A549 (cell line): ENCODE results near the gene TMEM100. TPM values are rescaled to one million over a fixed set of nuclear protein-coding genes. Genes with fewer than 3 reads are reported as not detected.

Source experiments
- ATAC-seq, 2 experiments: fragments of 200-7000 bp in 1 of 2; fragments of >200 bp in 1 of 2; cut with Nextera tagmentation in 1 of 2; cut with Tn5 transposase in 1 of 2; 3 replicates each; pipeline versions ENCODE4 v1.8.0 to v1.9.1; 2018 to 2020; ENCODE audit warnings: mild to moderate bottlenecking in 1 of 2, moderate library complexity in 1 of 2
- CTCF ChIA-PET: fragments of 300-600 bp; sonication (Branson Sonifier 250); formaldehyde crosslinking; extraction: SDS; loops from one replicate; lab custom pipeline; 2021; ENCODE audit warnings: antibody characterized with exemption, inconsistent platforms; lab: Yijun Ruan, JAX
- POLR2A ChIA-PET: fragments of 350-600 bp; formaldehyde crosslinking; extraction: SDS; loops from one replicate; lab custom pipeline; 2021; ENCODE audit warnings: antibody characterized with exemption, inconsistent platforms; lab: Yijun Ruan, JAX
- DNase-seq, 2 experiments: peaks; one replicate each; pipeline versions ENCODE4 v3.0.0 to v3.0.0-alpha.2; 2011 to 2016; ENCODE audit warnings: low read depth in 1 of 2, low spot score in 1 of 2
- FAIRE-seq: peaks from 2 replicates; lab custom pipeline; 2011; peaks lifted over from hg19 to GRCh38; lab: Jason Lieb, UNC
- H3K27ac ChIP-seq, 2 experiments: fragments of >200 bp; sonication (Bioruptor Twin); formaldehyde crosslinking; 3 replicates each; pipeline ENCODE4 v1.5.1; 2016 to 2017
- H3K4me1 ChIP-seq: fragments of >200 bp; sonication (Bioruptor Twin); formaldehyde crosslinking; 3 replicates; pipeline ENCODE4 v1.6.1; 2016
- H3K4me2 ChIP-seq: fragments of >200 bp; sonication (Bioruptor Twin); formaldehyde crosslinking; 3 replicates; pipeline ENCODE4 v1.6.1; 2016
- H3K4me3 ChIP-seq: fragments of >200 bp; sonication (Bioruptor Twin); formaldehyde crosslinking; 3 replicates; pipeline ENCODE4 v1.5.1; 2016
- H3K9me3 ChIP-seq: fragments of >200 bp; sonication (Bioruptor Twin); formaldehyde crosslinking; 3 replicates; pipeline ENCODE4 v1.6.1; 2016
- ATOH8 ChIP-seq: fragments of 250-450 bp; sonication (Bioruptor Pico); IDR thresholded peaks from 2 replicates; pipeline ENCODE4 v1.5.0; 2020; ENCODE audit warnings: low read depth, mild to moderate bottlenecking, moderate library complexity
- BHLHE40 ChIP-seq: IDR thresholded peaks from 2 replicates; pipeline ENCODE4 v1.6.1; 2012; ENCODE audit warnings: low read depth, low read length, inconsistent platforms
- CBX8 ChIP-seq: fragments of 200-600 bp; sonication (generic); IDR thresholded peaks from 2 replicates; pipeline ENCODE4 v1.6.1; 2016
- ELK1 ChIP-seq: fragments of 150-350 bp; IDR thresholded peaks from 2 replicates; pipeline ENCODE4 v1.6.1; 2014; ENCODE audit warnings: low read depth, mild to moderate bottlenecking, low read length
- ESRRA ChIP-seq: fragments of 150-350 bp; IDR thresholded peaks from 2 replicates; pipeline ENCODE4 v1.6.1; 2014; ENCODE audit warnings: mild to moderate bottlenecking, low read length, borderline replicate concordance
- FOSB ChIP-seq: fragments of 250-450 bp; sonication (Bioruptor Pico); IDR thresholded peaks from 2 replicates; pipeline ENCODE4 v1.5.0; 2020; ENCODE audit warnings: mild to moderate bottlenecking, moderate library complexity
- GATA3 ChIP-seq: IDR thresholded peaks from 2 replicates; pipeline ENCODE4 v1.6.1; 2012; ENCODE audit warnings: borderline replicate concordance
- HDAC2 ChIP-seq: fragments of 200-600 bp; sonication (generic); IDR thresholded peaks from 2 replicates; pipeline ENCODE4 v1.6.1; 2016
- HES2 ChIP-seq: fragments of >200 bp; sonication (Bioruptor Twin); formaldehyde crosslinking; IDR thresholded peaks from 2 replicates; pipeline ENCODE4 v1.6.1; 2016
- HEYL ChIP-seq: fragments of 250-450 bp; sonication (Bioruptor Pico); IDR thresholded peaks from 2 replicates; pipeline ENCODE4 v1.8.0; 2021; ENCODE audit warnings: mild to moderate bottlenecking, moderate library complexity
- HMGXB4 ChIP-seq: fragments of 250-450 bp; sonication (Bioruptor Pico); IDR thresholded peaks from 2 replicates; pipeline ENCODE4 v1.5.0; 2021; ENCODE audit warnings: mild to moderate bottlenecking, moderate library complexity, borderline replicate concordance
- HOXB13 ChIP-seq: fragments of 250-450 bp; sonication (Bioruptor Pico); IDR thresholded peaks from 2 replicates; pipeline ENCODE4 v1.5.0; 2020; ENCODE audit warnings: low read depth, mild to moderate bottlenecking, moderate library complexity
- HOXB5 ChIP-seq: fragments of 250-450 bp; sonication (Bioruptor Pico); IDR thresholded peaks from 2 replicates; pipeline ENCODE4 v1.5.0; 2020; ENCODE audit warnings: mild to moderate bottlenecking, moderate library complexity
- JUN ChIP-seq, 2 experiments: fragments of >200 bp; sonication (Bioruptor Twin); formaldehyde crosslinking; IDR thresholded peaks; 2 replicates in 1 of 2; 3 replicates in 1 of 2; pipeline ENCODE4 v1.6.1; 2016 to 2017
- JUNB ChIP-seq: fragments of >200 bp; sonication (Bioruptor Twin); formaldehyde crosslinking; IDR thresholded peaks from 2 replicates; pipeline ENCODE4 v1.6.1; 2016
- KDM5A ChIP-seq: fragments of 200-600 bp; sonication (generic); IDR thresholded peaks from 2 replicates; pipeline ENCODE4 v1.6.1; 2016; ENCODE audit warnings: antibody characterized with exemption, mild to moderate bottlenecking
- MAX ChIP-seq: IDR thresholded peaks from 2 replicates; pipeline ENCODE4 v1.6.1; 2012
- MYC ChIP-seq: IDR thresholded peaks from 2 replicates; pipeline ENCODE4 v1.6.1; 2012; ENCODE audit warnings: mild to moderate bottlenecking, inconsistent platforms, low read length, improper control_type of control experiment, borderline replicate concordance
- NFE2L2 ChIP-seq: fragments of 150-350 bp; conservative IDR thresholded peaks from 2 replicates; pipeline ENCODE4 v1.6.1; 2014; ENCODE audit warnings: low read length
- NPAS2 ChIP-seq: fragments of 250-450 bp; sonication (Bioruptor Pico); IDR thresholded peaks from 2 replicates; pipeline ENCODE4 v1.8.0; 2022; ENCODE audit warnings: mild to moderate bottlenecking, moderate library complexity, borderline replicate concordance
- PBX3 ChIP-seq: IDR thresholded peaks from 2 replicates; pipeline ENCODE4 v1.6.1; 2012
- POLR2A ChIP-seq: IDR thresholded peaks from 2 replicates; pipeline ENCODE4 v1.6.1; 2012; ENCODE audit warnings: mild to moderate bottlenecking, low read length
- RAD21 ChIP-seq, 2 experiments: fragments of >200 bp in 1 of 2; sonication (Bioruptor Twin) in 1 of 2; formaldehyde crosslinking in 1 of 2; IDR thresholded peaks in 1 of 2; conservative IDR thresholded peaks in 1 of 2; 2 replicates in 1 of 2; 3 replicates in 1 of 2; pipeline ENCODE4 v1.6.1; 2012 to 2018; ENCODE audit warnings: inconsistent platforms in 1 of 2
- RARB ChIP-seq: fragments of 250-450 bp; sonication (Bioruptor Pico); IDR thresholded peaks from 2 replicates; pipeline ENCODE4 v1.8.0; 2021; ENCODE audit warnings: mild to moderate bottlenecking, moderate library complexity
- TFCP2L1 ChIP-seq: fragments of 250-450 bp; sonication (Bioruptor Pico); IDR thresholded peaks from 2 replicates; pipeline ENCODE4 v1.5.0; 2021; ENCODE audit warnings: mild to moderate bottlenecking
- ZFP36 ChIP-seq: fragments of 450-650 bp; IDR thresholded peaks from 2 replicates; pipeline ENCODE4 v1.6.1; 2014; ENCODE audit warnings: borderline replicate concordance; ENCODE audit not compliant: partially characterized antibody
- ZSCAN20 ChIP-seq: fragments of 250-450 bp; sonication (Bioruptor Pico); IDR thresholded peaks from 2 replicates; pipeline ENCODE4 v1.8.0; 2022; ENCODE audit warnings: mild to moderate bottlenecking, moderate library complexity
- WGBS: methylation state at CpG from one replicate; pipeline ENCODE4 v1.1.6; 2017; ENCODE audit errors: missing lambda C conversion rate; 5-methylcytosine and 5-hydroxymethylcytosine counted together
- polyA plus RNA-seq, 4 experiments: library from polyadenylated mRNA; depleted of rRNA in 3 of 4; stranded (reverse); fragments of >200 nt; fragmentation: RNase III in 1 of 4; extraction: RNeasy Plus Mini Kit Qiagen cat#74134 plus additional on column Dnase treatment in 1 of 4; gene quantifications; 2 replicates in 3 of 4; 3 replicates in 1 of 4; pipeline ENCODE4 v1.2.3, GENCODE V29; 2011 to 2017

TMEM100 gene
- polyA plus RNA-seq, 2 of the 4 experiments (the other 2 are of a cell fraction) = not detected

GRCh38 chr17:55728833-55729232, 6.2 kb upstream of the TMEM100 start:
- ChIA-PET CTCF (interaction anchor here (1.0 to 20.4 kb wide), 4 partner anchors 11 to 199 kb away, joined by 3 to 359 read pairs (median 12); no protein-coding TSS in a partner anchor), POLR2A (no interaction called here)
- Histone ChIP-seq H3K27ac (no peak overlapping the region), H3K4me2 (no peak overlapping the region), H3K9me3 (no peaks in the 10 kb centered on the region), H3K4me1 (peaks cover 8% of the 10 kb centered on the region), H3K4me3 (no peak overlapping the region)
- TF ChIP-seq MAX (no peak), ELK1 (no peak), HDAC2 (no peak), GATA3 (no peak), NFE2L2 (no peak), ATOH8 (CRISPR knock-in tag) (no peak), FOSB (CRISPR knock-in tag) (no peak), HES2 (no peak), BHLHE40 (no peak), HOXB13 (CRISPR knock-in tag) (no peak), PBX3 (no peak), ESRRA (no peak), NPAS2 (CRISPR knock-in tag) (no peak), ZFP36 (no peak)
- 82% methylated on average over 5 of the region's 5 CpGs for WGBS
- DNase-seq (no peak), FAIRE-seq (no peak), ATAC-seq (no peak)

GRCh38 chr17:55728361-55728760, 5.7 kb upstream of the TMEM100 start:
- ChIA-PET CTCF (interaction anchor here (1.0 to 20.4 kb wide), 4 partner anchors 10 to 214 kb away, joined by 3 to 359 read pairs (median 12); no protein-coding TSS in a partner anchor), POLR2A (no interaction called here)
- ATAC-seq (no peak), FAIRE-seq (no peak), DNase-seq (no peak)
- TF ChIP-seq CBX8 = no peak
- no peak for TF ChIP-seq ELK1
- no peak for TF ChIP-seq HOXB5 (CRISPR knock-in tag)
- TF ChIP-seq JUN (IDR thresholded peaks at IDR 0.05) = no peak
- TF ChIP-seq HMGXB4 (CRISPR knock-in tag) = no peak
- no peak for TF ChIP-seq KDM5A
- no peak for TF ChIP-seq MYC
- TF ChIP-seq POLR2A = no peak
- TF ChIP-seq JUNB = no peak
- TF ChIP-seq RARB (CRISPR knock-in tag) = no peak
- TF ChIP-seq FOSB (CRISPR knock-in tag) = no peak
- TF ChIP-seq HEYL (CRISPR knock-in tag) = no peak
- no peak for TF ChIP-seq TFCP2L1 (CRISPR knock-in tag)
- TF ChIP-seq RAD21 (conservative IDR thresholded peaks at IDR 0.05 in 1 of 2, IDR thresholded peaks at IDR 0.05 in 1 of 2) = no peak
- no peak for TF ChIP-seq ZSCAN20 (CRISPR knock-in tag)
- H3K27ac ChIP-seq = no peak overlapping the region
- peaks cover 8% of the 10 kb centered on the region for H3K4me1 ChIP-seq
- no peak overlapping the region for H3K4me3 ChIP-seq
- H3K9me3 ChIP-seq = no peaks in the 10 kb centered on the region
- WGBS = 52% methylated on average over 5 of the region's 5 CpGs
- H3K4me2 ChIP-seq = no peak overlapping the region
